NCI-H1694 (cell line): ENCODE results near the gene MARCHF10.
A peak's percentile ranks its signal among the peaks of the same experiment; 100 is the strongest.
"Not testable (repeated sequence)": the region's sequence is repeated elsewhere in the genome, so short reads cannot be mapped to it uniquely, and the experiment has no call there.

Source experiments
- DNase-seq: peaks from one replicate; lab custom pipeline; 2025; lab: John Stamatoyannopoulos, UW

The MARCHF10 gene

DNA sequence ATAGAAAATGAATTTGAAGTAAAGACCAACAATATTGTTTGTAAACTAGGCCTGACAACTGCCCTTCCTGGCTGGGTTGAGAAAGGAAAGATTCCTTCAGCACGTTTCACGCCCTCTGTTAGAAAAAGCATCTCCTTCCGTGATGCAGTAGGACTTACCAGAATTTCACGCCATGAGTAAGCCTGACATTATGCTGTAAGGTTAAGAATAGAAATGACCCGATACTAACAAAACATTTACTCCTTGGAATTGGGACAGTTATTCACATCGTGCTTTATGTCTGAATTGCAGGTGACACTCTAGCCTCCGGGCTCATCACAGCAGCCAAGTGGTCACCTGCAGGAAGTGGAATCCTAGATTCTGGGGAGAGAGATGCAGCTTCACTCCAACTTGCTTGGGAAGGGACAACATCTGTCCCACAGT lies 17.5 kb downstream of the MARCHF10 start:
- DNase-seq: no peak

GRCh38 chr17:62787366-62787765 lies 20.7 kb downstream of the MARCHF10 start:
- DNase-seq: no peak

DNA sequence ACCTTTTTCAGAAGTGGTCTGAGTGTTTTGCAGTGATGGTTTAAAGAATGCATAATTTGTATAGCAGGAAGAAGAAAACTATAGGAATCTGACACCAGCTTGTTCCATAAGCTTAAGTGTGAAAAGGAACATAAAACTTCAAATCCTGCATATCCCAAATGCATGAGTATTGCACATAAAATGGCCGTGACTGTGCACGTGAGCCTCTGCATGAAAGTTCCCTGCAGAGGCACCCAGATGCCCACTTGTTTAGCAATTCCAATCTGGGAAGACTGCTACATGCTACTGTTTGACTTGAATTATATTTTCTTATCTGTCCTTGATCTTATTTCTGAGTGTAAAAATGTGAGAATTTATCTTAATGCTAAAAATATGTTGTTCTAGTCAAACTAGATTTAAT lies 21.5 kb downstream of the MARCHF10 start:
- DNase-seq: no peak

GRCh38 chr17:62785983-62786382 lies 22.1 kb downstream of the MARCHF10 start:
- DNase-seq: not testable (repeated sequence)

DNA sequence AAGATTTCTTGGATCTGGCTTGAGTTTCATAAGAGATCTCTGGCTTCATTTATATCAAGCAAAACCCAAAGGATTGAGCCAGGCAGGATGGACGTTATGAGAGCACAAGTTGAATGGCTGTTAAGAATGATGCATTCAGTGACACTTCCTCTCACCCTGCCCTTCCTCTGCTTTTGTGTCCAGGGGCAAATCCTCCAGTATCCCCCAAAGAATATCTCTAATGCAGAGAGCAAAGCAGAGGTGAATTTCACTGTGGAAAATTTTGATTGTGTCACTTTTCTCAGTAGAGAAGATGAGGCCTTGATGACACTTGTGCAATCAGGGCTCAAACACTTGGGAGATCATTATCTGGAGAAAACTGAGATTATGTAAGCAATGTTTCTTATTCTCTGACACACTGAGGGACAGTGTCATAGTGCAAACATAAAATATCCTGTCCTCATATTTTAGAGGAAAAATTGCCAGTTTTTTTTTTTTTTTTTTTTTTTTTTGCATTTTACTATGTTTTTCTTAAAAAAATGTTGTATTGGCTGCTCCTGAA lies 25.3 kb downstream of the MARCHF10 start:
- DNase-seq: no peak

DNA sequence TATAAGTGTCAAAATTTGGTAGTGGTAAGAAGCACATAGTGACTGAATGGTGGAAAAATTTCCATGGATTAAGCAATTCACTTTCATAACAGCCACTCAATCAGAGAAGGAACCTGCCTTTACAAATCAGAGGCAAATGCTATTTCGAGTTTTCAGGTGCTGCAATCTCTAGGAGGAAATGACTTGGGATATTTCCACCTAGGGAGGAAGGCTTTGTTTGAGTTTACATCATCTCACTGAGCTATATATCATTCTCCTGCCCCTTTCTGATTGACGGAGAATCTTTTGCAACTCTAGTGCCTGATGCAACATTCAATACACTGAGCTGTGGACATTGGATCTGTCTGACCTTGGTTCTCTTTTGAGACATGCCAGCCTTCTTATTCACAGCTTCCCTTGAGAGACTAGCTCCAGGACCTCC lies 26.3 kb downstream of the MARCHF10 start:
- no peak for DNase-seq

DNA sequence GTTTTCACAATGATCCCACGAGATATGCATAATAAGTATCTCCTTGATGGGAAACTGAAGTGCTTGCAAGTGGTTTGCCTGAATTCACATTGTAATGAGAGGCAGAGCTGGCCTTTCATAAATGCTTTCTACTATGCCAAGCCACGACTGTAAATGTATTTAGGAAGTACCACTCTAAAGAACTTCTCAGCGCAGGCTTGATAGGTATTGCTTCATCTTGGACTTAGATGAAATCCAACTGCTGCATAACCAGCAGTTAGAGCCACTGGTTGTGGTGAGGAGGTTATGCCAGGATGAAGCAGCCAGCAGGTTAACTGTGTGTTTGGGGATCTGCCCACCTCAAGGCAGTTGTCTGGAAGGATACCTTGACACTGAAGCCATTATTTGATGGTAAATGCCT lies 26.8 kb downstream of the MARCHF10 start:
- DNase-seq: no peak

DNA sequence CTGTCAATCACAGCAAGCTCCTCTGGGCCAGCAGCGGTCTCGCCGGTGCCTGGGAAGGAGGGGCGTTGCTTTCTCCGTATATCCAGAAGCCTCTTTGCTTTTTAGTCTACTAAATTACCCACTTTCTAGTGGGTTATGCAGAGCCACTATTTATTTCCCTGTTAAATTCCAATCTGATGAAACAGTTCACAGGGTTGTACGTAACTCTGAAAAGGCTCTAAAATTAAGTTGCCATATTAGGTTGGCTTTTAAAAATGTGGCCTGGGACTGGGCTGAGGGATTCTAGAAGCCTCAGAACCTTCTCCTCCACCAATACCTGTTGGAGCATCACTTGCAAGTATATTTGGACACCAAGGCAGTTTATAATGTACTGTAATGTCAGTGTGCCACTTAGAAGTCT lies 27.2 kb downstream of the MARCHF10 start:
- DNase-seq: no peak

DNA sequence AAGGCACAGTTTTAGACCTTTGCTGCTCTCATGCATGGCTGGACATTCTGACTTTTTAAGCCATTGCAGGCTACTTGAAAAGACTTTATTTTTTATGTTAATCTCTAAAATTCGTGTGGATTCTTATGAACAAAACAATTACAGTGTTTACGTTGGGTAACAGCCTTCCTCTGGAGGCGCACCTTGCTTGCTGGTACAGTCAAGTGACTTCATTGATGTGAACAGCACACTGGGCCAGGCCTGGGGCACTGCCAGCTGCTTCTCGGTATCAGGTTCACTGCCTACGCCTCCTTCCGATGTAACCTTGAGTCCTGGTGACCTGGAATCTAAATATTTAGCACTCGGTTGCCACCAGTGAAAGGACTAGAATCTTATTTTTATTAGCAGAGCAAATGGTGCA lies 27.8 kb downstream of the MARCHF10 start:
- DNase-seq: no peak

- peak; percentile 86 for DNase-seq
Observed at GRCh38 chr17:62778990-62779681, 29.0 kb downstream of the MARCHF10 start.

GRCh38 chr17:62775876-62776275 lies 32.2 kb downstream of the MARCHF10 start:
- DNase-seq: no peak

DNA sequence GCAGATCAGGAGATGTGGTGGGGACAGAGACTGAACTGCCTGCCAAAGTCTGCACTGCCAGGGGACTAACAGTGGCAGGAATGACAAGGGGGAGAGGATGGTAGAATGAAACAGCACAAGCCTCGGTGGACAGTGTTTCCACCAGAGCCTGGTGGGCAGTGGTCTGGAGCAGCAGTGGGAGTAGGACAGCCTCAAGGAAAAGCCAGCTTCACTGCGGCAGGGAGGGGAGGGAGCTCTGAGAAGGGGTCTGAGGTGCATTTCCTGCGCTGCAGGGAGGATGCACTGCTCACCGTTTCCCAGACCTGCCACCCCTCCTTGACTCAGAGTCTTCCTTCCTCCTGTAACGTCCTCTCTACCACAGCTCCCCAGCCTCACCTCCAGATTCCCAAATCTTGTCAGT lies 33.8 kb downstream of the MARCHF10 start:
- no peak for DNase-seq

DNA sequence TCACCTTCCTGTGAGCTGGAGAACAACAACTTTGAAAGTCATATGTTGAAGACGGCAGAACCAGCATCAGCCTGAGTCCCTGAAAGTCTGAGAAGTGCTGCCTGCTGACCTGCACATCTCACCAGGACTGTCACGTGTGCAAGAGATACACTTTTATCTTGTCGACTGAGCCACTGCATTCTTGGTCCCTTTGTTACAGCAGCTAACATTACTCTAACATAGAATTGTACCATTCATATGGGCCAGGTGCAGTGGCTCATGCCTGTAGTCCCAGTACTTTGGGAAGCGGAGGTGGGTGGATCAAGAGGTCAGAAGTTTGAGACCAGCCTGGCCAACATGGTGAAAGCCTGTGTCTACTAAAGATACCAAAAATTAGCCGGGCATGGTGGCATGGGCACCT lies 40.1 kb downstream of the MARCHF10 start:
- DNase-seq: no peak

GRCh38 chr17:62765351-62765750 lies 42.8 kb downstream of the MARCHF10 start:
- DNase-seq: no peak

GRCh38 chr17:62763891-62764600 lies 44.1 kb downstream of the MARCHF10 start:
- no peak for DNase-seq

DNA sequence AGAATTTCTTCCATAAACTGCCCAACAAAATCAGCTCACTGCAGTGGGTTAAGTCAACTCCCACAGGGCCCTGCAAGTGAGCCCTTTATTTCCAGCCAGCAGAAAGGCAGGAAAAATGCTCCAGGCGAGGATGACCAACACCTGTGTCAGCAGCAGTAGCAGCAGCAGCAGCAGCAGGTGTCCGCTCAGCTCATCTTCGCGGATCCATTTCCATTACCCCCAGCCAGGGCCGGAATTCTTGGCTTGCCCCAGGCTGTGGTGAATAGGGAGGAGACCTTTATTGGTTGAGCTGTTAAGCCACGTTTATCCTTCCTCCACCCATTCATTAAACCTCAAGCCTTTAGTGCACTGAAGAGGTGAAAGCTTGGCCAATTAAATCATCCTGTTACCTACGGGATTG lies 46.2 kb downstream of the MARCHF10 start:
- no peak for DNase-seq

DNA sequence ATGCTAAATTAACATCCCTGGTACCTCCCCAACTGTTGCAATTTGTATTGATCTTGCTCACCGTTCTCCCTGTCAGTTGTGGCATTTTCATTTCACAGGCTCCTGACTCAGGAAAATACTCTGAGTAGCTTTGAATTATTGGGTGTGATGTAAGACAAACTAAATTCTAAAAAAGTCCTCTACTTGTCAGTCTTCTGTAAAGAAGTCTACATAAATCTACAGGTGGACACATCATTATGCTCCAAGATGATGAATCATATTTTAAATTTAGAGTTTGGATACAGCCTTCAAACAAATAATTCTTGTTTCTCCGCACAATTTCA lies 47.2 kb downstream of the MARCHF10 start:
- no peak for DNase-seq

DNA sequence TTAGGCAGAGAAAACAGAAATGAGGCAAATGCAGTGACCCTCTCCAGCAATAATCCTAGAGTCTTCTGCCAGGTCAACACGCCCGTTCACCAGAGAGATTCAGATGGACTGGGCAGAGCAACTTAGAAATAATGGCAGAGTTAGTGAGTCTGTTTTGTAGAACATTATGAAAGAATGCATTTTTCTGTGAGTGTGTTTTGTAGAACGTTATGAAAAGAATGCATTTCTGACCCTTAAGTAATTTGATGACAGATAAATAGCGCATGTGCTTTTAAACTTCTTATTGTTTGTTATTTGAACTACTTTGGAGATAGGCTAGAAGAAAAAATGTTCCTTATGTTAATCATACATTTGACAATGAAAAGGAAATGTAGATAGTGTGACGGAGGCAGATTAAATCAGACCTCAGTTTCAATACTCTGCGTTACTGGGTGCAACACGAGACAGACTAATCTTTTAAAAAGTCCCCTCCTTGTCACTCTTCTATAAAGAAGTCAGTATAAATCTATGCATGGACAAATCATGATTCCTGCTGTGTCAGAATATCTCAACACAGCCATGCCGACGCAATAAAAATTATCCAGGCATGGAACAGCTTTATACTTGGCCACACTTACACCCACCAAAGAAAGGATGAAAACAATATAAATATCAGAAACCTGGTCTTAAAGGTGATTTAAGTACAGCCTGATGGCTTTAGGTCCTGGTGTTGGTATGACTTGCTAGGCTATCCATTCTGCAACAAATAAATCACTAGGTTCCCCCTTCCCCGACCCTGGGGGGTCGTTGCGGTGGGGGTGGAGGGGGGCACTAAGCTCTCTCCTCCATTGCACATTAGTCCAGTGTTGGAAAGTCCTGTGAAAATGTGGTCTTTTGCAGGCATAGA lies 47.8 kb downstream of the MARCHF10 start:
- DNase-seq: no peak

DNA sequence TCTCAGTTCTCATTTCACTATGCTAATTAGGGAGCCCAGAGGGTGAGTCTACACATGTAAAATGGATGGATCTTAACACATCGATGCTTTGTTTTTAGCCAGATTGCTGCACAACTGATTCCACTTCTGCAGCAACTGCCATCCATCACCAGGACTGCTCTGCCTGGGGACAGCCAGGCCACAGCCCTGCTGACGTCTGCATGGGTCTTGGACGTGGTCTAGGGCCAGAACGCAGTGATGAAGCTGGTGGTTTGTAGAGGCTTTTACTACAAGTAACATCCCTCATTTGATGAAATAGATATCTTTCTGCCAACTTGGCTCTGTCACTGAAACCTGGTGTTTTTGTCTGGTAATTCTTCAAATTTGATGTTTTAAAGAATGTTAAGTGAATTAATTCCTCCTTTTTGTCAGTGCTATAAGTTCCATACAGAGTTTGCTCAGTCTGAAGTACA lies 50.6 kb downstream of the MARCHF10 start:
- peak; percentile 39 for DNase-seq

GRCh38 chr17:62756198-62756597 lies 51.9 kb downstream of the MARCHF10 start:
- no peak for DNase-seq

GRCh38 chr17:62755141-62755851 lies 52.8 kb downstream of the MARCHF10 start:
- DNase-seq: no peak

GRCh38 chr17:62754631-62755030 lies 53.5 kb downstream of the MARCHF10 start:
- no peak for DNase-seq
